Measurements from ENCODE around the gene SMO.

DNA sequence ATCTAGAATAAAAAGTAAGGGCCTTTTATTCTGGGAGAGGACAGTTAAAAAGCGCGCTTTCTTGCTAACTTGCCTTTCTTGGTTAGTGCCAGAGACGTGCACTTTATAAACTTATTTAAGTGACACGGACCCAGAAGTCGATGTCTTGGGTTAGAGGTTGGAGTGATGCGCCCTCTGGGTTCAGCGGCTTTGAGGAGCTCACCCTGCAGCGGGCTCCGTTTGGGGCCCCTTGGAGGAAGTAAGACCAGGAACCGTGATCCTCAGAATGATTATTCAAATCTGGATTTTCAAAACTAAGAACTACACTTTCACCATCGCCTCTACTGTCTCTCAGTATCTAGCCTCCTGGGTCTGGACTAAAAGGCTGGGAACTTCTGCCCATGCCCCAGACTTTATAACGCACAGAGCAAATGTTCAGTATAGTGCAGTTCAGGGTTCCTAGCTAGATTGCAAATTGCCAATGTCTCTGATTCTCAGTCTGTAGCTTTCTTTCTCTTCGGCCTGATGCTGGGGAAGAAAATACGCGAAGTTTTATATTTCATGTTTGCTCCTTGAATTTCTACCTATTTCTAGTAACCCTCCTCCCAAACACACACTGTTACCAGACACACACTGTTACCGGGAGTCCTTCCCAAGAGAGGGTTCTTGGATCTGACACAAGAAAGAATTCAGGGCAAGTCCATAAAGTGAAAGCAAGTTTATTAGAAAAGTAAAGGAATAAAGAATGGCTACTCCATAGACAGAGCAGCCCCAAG lies 18.6 kb upstream of the SMO start:
- TF ChIP-seq, protein P1, sequence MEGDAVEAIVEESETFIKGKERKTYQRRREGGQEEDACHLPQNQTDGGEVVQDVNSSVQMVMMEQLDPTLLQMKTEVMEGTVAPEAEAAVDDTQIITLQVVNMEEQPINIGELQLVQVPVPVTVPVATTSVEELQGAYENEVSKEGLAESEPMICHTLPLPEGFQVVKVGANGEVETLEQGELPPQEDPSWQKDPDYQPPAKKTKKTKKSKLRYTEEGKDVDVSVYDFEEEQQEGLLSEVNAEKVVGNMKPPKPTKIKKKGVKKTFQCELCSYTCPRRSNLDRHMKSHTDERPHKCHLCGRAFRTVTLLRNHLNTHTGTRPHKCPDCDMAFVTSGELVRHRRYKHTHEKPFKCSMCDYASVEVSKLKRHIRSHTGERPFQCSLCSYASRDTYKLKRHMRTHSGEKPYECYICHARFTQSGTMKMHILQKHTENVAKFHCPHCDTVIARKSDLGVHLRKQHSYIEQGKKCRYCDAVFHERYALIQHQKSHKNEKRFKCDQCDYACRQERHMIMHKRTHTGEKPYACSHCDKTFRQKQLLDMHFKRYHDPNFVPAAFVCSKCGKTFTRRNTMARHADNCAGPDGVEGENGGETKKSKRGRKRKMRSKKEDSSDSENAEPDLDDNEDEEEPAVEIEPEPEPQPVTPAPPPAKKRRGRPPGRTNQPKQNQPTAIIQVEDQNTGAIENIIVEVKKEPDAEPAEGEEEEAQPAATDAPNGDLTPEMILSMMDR (IDR thresholded peaks at IDR 0.05; ENCODE audit: low read depth, low read length, poor library complexity, severe bottlenecking), result peak; percentile 52
- TF ChIP-seq EZH2phosphoT487 (IDR thresholded peaks at IDR 0.05; ENCODE audit: borderline replicate concordance, low read length), result no peak
